Pulmonary artery endothelial cell (primary cell): ENCODE measurements around the gene PRDM5. TPM values are rescaled to one million over a fixed set of nuclear protein-coding genes. Genes with fewer than 3 reads are reported as not detected.

Experiments
- DNase-seq: peaks from one replicate; pipeline ENCODE4 v3.0.0-alpha.2; 2011; ENCODE audit warnings: low read depth, low spot score
- total RNA-seq: library from RNA; depleted of rRNA; stranded (reverse); fragments of >200 nt; gene quantifications from 2 replicates; pipeline ENCODE4 v1.2.3, GENCODE V29; 2014

The PRDM5 gene
- total RNA-seq, 1 donor from 2014 or later = 6.1 TPM

DNA sequence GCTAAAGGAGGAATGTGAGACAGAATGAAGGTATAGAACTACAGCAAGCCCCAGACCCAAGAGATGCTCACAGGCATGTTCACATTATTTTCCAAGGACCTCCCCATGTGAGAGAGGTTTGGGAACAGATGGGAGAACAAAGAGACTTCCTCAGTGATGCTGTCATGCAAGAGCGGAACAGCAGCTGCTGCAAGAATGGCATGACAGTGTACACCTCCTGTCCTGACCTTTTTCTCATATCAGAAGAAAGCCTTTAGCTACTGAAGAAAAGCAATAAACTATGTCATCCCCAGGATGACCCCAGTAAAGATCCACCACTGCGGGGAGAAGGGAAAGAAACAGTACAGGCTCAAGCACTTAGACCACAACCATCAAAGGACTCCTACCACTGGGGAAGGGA, 7.2 kb downstream of the PRDM5 start:
- DNase-seq = no peak

DNA sequence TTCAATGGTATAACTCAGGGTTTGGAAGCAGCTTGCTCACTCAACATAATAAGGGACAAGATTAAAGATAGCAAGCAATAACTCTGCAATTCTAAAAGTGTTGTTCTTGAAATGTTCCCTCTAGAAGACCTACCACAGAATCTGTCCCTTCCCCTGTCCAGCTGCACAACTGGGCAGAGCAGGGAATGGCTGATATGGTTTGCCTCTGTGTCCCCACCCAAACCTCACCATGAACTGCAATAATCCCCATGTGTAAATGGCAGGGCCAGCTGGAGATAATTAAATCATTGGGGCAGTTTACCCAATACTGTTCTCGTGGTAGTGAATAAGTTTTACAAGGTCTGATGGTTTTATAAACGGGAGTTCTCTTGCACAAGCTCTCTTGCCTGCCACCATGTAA, 19.1 kb downstream of the PRDM5 start:
- no peak for DNase-seq

DNA sequence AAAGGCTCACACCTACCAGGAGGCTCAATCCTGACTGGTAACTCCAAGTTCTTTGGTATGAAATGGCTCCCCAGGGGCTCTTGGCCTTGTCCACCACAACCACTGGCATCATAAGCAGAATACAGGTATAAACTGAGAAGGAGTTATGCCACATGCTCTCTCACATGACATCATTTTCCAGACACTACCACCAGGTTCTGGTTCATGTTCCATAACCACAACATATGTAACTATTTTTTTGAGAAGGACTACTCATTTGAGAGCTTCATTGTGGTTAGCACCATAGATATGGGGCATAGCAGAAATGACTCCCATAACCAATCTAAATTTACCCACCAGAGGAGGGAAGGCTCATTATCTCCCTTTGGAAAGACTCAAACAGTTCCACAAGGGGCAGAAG, 19.6 kb downstream of the PRDM5 start:
- no peak for DNase-seq

DNA sequence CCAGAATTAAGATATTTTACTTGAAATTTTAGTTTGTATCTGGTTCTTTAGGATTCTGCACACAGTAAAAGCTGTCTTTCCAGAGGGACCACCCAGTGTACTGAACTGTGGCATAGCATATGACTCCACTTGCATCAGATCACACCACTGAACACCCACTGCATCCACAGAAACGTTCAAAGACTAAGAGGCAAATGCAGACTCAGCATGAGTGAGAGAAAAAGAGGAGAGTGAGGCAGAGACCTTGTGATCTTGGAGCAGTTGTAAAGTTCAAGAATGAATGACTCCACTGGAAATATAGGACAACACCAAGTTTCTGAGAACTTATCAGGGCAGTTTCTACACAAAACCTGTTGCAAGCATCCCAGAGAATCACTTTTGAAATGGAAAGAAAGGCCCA, 20.8 kb downstream of the PRDM5 start:
- no peak for DNase-seq

DNA sequence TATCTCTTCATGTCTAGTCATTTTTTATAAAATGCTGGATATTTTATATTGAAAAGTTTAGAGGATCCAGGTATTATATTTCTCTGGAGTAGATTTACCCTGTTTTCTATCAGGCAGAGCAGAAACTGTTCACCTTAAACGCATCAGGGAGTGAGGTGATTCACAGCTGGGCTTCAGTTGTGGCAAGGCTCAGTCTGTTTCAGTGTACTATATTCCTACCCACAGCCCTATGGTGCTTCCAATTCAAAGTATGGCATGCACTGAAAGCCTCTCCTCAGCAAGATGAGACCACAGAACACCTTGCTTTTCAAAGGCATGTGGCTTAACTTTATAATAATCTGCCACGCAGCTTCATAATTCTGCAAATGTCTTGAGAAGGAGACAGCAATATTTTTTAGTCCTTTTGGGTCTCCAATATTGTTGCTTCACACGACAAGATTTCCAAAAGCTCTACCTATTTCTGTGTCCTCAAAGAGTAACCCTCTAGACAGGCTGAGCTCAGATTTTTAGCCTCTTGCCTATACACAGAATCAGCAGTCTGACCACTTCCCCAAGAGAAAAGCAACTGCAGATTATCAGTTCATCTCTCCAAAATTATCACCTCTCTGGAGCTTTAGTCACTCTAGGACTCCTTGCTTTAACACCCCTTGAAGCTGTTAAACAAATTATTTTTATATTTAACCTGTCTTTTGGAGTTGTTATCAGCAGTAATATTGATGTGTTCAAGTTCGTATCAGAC, 24.4 kb downstream of the PRDM5 start:
- DNase-seq = no peak

DNA sequence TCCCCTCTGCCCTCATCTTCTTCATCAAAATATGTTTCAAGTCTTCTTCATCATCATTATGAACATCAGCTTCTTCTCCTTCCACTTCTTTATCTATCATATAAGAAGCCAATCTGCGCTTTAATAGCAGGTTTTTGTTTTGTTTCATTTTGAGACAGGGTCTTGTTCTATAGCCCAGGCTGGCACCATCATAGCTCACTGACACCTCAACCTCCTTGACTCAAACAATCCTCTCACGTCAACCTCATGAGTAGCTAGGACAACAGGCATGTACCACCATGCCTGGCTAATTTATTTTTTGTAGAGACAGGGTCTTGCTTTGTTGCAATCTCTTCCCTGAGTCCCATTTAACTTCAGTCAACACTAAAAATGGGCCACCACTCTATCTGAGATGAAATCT, 27.0 kb downstream of the PRDM5 start:
- DNase-seq = no peak

DNA sequence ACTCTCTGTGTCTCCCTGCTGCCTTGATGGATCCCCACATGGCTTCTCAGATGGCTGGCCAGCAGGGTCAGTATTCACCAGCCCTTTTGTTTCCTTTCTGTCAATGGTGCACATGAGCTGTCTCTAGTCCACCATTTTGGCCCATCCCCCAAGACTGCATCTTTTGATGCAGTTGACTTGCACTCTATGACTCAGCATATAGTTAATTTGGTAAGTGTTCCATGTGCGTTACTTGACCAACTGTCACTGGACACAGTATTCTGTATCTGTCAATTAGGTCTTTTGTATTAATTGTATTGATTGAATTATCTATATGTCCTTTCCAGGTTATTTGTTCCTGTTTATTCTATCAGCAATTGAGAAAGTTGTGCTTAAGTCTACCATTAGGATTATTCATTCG, 29.2 kb downstream of the PRDM5 start:
- DNase-seq = no peak

DNA sequence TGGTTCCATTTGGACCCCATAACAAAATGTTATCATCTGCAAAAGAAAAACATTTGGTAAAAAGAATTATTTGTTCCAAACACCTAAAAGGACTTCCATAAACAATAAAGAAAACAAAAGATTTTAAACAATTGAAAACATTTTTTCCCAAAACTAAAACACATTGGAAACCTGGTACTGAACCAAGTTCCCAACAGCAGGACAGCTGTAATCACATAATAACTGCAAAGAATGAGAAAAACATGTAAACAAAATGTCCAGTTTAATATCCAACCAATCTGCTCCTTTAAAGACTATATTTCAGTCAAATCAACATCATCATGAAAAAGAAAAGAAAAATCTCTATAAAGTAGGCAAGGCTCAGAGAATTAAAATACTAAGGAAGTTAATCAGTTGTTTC, 36.3 kb downstream of the PRDM5 start:
- DNase-seq = no peak

DNA sequence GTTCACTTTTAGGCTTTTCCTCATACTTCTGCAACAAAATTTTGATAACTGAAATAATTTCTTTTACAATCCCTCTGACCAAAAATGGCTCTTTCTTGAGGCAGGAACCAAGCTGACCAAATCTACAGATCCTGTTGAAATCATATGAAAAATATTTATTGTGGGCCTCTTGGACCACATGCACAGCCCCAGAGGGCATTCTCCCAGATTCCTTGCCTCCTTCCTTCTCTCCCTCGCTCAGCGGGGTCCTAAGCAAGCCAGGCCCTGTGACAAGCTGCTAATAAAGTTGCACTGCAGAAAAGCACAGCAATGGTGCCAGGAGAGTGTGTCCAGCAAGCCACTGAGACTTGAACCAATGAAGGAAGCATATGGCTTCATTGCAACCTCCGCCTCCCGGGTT, 40.7 kb downstream of the PRDM5 start:
- DNase-seq = no peak

DNA sequence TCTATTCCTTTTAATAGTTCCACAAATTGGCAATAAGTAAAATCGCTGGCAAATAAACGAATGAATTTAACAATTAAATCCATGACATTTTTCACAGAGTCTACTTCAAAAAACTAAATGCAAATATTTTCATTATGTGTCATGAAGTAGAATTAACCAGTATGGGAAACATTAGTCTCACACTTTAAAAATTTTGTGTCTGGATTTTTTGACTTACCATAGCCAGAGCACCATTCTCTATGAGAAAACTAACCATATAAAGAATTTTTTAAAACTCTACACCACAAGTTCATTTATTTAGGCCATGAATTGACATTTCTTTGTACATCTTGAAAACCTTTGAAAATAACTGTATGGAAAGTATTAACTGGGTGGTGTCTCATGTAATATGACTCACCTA, 41.2 kb downstream of the PRDM5 start:
- no peak for DNase-seq

DNA sequence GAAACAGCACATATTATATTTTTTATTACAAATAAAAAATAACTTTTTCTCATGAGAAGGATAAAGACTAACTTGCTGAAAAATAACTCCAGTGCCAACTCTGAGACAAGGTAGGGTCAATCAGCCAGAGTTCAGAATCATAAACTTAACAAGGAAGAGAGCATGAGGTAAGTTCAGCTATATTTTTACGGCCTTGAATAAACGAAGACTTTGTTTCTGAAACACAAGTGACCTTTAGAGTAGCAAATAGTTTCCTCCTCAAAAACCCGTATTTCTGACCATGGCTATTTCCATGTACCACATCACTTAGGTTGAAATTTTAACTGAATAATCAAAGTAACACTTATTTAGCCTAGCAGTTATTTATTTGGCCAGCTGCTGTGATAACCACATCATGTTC, 45.5 kb downstream of the PRDM5 start:
- no peak for DNase-seq

DNA sequence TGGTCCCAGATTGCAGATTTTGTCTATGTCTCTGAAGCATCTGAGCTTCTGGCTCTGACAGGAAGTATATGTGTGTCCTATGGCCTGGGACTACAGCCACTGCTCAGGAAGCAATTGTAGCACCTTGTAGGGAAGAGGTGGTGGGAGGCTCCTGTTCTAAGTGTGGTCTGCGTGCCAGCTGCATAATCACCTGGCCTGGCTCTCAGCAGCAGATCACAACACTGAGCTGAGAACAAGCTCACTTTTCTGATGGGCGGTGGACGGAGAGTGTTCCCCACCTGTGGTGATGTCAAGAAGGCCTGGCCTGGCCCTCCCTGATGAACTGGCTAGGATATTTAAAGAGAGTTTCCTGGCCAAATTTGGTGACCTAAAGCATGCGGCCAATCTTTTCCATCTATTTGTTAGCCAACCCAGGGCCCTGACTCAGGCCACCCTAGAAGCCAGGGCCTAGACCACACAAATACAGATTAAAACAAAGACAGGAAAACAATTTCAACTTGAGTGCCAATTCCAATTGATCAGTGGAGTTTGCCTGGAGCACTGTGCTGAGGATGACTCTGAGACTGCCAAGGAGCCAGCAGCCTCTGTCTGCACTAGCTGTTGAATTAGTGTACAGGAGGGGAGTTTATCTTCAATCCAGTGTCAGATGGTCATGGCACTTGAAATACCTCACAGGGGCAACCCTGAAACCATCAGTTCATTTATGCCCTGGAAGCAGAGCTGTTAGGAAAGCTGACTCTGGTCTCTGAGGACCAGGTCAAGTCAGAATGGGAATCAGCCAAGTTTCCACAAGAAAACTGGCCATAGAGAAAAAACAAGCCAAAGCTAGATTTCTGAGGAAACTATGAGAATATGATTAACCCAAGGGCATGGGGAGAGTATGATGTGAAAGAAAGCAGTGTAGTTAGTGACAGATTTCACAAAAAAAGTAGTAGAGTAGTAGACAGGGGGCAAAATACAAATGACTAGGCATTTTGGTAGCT, 47.4 kb downstream of the PRDM5 start:
- DNase-seq = no peak

DNA sequence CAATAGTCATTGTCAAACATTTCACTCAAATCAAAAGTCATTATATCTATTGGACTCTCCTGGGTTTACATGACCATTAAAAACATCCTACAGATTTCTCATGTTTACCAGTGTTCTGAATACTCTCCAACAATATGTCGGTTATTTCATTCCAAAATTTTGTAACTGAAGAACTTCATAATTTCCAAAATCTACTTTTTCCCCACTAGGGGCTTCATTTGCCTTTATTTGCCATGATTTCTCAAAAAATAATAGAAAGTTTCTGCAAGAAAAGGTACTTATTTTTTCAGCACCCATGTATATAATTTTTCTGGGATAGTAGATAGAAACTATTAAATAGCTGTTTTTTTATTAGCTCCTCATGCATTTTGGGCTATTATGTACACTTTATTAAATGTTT, 49.0 kb downstream of the PRDM5 start:
- no peak for DNase-seq

DNA sequence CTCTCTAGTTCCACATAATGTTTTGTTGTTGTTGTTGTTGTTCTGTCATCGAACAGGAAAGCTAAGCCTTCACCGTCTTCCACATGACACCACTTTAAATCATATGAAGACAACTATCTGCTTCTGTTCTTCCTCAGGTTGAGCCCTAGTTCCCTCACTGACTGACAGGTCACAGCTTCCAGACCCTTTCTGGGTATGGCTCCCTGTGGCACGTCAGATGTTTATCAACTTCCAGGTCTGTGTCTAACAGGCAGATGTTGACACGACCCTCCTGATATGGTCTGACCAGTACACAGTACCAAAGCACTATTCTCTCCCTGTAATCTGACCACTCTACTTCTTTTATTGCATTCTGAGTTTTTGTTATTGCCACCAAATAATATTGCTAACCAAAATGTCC, 51.4 kb downstream of the PRDM5 start:
- no peak for DNase-seq

DNA sequence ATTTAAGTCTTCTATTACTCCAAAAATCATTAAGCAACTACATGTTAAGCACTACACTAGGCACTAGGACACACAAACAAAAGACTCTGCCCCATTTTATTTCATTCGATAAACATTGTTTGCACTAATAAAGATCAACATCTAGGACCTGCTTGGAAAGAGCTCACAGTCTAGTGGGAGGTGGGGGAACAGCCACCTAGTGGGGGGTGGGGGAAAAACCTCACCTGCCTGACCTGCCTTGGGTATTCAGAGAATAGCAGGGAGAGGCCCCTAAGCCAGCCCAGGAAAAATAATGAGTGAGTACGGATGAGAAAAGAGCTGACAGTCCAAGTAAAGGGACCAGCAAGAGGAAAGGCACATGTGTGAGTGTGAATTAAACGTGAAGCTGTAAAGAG, 52.2 kb downstream of the PRDM5 start:
- no peak for DNase-seq

DNA sequence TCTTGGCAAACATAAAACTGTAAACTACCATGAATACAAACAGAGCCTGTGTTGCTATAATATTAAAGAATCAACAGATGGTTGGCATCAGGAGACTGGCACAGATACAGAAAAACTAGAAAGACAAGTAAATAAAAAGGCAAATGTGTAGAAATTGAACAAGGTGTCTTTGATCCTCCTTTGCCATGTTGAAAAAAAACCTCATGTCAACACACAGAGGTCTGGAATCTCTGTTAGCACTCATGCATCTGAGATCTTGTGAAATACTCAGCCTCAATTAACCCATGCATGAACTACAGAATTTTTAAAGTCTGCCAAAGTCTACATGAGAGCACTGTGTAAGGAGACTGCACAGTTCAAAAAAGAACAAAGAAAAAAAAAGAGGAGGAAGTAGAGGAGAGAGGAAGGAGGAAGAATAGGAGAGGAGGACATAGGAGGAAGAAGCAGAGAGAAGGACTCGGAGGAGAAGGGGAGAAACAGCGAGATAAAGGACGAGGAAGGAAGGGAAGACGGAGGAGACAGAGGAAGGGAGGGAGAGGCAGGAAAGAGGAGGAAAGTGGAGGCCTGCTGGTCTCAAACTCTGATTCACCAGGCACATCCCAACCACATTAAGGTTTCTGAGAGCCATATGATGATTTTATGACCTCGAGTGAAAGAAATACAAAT, 52.8 kb downstream of the PRDM5 start:
- no peak for DNase-seq

DNA sequence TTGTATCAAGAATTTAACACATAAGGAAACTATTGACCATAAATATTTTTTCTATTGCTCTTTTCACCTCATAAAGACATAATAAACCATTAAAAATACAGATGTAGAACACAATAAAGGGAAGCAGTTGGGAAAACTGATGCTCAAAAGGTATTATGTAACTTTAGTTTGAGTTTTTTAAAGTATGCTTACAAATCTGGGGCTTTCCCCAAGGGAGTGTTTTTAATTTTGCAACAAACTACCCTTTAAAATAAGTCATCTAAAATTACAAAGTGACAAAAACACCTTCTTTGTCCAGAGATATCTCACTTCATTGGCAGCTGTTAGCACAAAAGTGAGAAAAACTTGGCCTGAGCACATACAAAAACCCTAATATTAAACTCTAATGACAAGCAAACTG, 55.0 kb downstream of the PRDM5 start:
- DNase-seq = no peak

DNA sequence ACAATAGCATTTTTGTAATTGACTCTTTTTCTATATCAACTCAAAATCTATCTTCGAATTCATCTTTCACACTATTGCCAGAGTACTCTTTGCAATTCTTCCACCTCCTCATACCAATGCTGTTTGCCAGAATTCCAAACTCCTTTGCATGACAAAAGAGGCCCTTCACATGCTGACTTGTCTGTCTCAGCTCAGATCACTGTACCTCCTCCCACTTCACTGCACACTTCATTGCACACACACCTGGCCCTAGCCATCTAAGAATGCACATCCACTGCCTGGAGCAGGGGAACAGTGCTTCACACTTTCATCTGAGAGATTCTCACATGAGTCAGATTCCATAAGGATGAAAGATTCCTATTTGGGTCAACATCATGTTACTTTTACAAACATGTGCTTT, 56.5 kb downstream of the PRDM5 start:
- DNase-seq = no peak

DNA sequence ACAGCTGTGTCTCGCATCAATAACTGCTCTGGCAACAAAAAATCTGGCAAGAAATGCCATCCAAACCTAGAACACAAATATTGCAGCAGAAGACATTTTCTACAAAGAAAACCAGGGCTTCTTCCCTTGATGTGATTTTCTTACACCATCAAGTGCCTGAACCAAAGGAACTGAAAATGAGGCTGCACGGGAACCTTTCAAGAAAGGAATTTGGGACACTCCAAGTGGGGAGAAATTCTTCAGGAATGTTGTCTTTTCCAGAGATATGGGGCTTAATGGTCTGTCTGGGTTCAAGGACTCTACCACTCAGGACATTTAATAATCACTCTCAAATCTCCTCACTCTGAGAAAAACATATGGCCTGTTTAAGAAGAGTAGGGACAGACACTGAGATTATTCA, 57.6 kb downstream of the PRDM5 start:
- no peak for DNase-seq

DNA sequence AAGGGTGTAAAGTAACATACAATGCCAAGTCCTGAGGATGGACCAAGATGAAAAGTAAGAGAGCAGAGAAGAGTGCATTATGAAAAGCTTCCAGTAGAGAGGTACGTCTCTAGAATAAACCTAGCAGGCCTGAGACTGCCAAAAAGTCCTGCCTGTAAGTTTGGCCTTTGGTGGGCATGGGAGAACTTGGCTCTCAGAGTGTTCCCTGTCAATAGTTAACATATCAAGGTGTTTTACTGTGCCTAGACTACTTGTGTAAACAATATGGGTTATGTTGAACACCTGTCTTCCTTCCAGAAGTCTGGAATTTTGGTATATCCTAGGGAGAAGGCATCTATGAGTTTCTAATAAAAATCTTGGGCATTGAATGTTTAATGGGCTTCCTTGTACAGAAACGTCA, 60.1 kb downstream of the PRDM5 start:
- no peak for DNase-seq

DNA sequence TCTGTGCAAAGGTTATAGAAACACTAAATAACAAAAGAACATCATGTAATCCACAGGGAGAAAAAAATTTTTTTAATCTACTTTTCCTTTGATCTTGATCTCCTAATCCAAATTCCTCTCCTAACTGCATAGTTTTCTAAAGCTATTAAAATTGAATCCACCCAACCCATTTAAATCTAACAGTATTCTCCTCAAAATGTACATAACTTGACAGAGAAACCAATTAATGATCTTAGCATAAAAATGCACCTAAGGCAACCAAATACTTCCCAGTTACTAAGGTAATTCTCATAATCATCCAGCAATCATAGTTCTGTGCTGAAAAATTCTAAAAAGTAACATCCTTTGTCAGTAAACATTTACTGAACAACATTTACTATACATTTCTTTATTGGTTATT, 60.7 kb downstream of the PRDM5 start:
- no peak for DNase-seq

DNA sequence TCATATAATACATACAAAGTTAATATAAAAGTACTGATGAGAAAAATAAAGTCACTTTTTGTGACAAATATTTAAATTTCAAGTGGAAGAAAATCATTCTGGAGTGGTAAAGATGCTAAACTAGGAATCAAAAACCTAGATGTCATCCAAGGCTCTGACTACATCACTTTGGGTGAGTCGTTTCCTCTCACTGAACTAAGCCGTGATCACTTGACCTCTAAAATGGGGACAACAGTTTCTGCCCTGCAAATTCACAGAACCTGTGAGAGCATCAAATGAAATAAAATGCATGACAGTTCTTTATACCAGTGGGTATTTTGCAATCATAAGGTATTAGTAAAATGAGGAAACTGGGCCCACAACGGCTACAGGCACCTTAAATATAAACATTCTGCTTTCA, 63.8 kb downstream of the PRDM5 start:
- DNase-seq = no peak
